Hepatic stellate cell (primary cell): ENCODE measurements around the gene NKAIN2.
"Not testable (repeated sequence)": the region's sequence is repeated elsewhere in the genome, so short reads cannot be mapped to it uniquely, and the experiment has no call there.

ENCODE experiments used
- DNase-seq: peaks from one replicate; pipeline ENCODE4 v3.0.0; 2011; ENCODE audit warnings: low spot score

The NKAIN2 gene

DNA sequence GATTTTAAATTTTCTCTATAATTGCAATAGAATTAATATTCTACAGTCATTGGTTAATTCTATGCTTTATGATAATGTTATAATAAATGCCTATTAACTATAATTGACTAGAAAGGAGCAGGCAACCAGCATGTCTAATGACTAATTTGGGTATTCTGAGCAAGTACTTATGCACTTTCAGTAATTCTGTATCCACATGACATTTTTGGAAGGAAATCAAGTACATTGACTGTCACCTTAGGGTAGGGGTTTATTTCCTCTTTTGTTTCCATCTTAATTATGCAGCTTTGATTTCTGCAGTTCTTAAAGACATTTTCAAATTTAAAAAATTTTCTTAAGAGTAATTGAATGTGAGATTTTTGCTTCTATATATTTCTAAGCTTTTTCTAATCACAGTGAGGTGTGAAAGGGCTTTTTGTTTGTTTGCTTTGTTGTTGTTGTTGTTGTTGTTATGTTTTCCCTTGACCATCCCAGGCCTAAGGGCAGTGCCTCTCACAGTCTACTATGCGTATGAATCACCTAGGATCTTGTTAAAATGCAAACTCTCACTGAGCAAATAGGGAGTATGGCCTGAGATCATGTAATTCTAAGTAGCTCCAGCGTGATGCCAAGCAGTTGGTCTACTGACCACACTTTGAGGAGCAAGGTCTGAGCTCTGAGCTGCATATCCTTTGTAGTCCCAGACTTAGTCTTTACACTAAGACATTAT lies 691.4 kb downstream of the NKAIN2 start:
- no peak for DNase-seq

DNA sequence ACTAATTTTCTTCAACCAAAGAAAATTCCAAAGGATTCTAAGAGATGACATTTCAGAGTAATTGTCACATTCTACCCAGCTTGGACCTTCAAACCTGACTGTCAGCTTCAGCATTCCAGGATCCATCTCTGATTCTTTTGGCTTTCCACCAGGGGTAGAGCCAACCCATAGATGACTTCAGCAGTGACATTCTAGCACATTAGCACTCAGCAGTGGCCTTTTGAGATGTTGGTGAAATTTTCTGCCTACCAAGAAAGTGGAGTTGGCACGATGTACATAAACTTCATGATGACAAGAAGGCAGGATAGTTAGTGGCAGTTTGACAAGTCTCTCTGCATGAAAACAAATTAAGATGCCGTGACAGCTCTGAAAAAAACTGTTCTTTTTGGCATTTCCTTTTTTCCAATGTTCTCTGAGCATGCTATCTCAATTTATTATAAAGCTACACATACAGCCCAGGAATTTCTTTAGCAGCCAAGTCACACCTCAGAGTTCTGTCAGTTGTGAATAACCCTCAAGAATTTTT lies 692.1 kb downstream of the NKAIN2 start:
- no peak for DNase-seq

DNA sequence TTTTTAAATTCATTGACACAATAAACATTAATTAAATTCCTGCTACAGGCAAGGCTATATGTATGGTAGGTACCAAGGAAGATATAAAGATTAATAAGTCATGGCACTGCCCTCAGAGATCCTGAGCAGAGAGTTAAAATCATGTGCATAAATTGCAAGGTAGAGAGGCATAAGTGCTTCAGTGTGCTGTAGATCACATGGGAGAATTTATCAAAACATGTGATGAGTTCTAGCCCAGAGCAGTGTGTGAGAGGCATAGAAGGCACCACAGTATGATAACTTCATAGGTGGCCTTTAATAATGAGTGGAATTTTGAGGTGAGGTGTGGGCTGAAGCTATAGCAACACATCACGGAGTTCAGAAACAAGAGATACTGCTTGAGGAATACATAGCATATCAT lies 692.7 kb downstream of the NKAIN2 start:
- DNase-seq = no peak

DNA sequence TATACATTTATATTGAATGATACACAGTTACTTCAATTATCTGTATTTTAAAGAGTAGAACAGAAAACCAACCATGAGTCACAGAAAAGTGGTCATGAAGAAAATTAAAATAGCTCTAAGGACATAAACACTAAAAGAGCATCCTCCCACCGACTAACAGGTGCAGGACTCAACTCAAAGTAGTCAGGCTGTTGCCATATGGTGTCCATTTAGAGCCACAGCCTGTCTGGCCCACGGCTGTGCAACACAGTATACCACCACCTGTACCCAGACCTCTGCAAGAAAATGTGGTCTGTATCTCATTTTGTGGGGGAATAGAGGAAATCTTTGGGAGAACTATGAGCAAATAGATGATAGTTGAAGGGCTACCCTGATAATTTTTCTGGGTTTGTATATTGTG lies 708.8 kb downstream of the NKAIN2 start:
- no peak for DNase-seq

DNA sequence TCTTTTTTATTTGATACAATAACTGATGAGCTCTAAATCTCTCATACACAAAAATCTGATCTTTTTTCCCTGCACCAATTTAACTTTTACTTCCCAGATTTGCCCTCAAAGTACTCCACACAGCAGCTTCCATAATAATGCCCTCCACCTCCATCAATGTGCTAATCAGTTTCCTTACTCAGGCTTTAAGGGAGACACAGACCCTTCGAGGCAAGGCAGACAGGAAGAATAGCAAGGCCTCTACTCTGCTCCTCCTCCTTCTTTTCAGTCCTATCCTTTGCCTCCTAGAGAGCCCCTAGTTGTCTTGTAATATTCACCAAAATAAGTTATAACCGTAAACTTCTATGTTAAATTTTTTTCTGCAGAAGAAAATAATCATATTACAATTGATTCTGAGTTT lies 713.7 kb downstream of the NKAIN2 start:
- no peak for DNase-seq

DNA sequence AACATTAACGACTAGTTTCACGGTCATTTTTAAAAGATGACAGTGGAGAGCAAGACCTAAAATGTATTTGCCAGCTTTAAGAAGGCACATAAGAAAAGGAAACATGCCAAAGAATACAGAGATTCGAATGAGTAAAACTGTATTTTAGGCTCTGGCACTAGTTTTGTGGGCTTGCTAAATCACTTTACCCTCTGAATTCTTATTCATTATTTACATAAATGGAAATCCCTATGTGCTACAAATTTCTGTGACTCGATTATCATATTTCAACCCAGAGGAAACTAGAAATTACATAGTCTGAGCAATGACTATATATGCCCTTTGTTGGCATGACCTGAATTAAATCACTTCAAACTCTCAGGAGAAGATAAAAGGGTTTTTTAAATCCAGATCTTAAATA lies 716.8 kb downstream of the NKAIN2 start:
- DNase-seq = no peak

DNA sequence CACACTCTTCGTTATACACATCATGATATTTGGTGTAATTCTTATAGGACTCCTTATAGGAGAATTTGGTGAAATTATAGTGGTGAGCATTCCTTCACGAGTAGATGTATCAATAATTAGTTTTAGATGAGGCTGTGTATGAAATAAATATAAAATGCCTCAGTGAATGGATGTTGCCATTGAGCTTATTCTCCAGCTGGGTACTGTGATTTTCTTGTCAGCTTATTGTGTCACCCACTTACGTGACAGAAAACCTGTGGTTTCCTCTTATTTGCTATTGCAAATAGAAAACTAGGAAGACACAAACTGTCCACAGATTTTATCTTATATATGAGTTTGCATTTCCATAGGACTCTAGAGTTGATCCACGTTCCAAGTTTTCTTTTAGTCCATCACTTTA lies 718.7 kb downstream of the NKAIN2 start:
- no peak for DNase-seq

DNA sequence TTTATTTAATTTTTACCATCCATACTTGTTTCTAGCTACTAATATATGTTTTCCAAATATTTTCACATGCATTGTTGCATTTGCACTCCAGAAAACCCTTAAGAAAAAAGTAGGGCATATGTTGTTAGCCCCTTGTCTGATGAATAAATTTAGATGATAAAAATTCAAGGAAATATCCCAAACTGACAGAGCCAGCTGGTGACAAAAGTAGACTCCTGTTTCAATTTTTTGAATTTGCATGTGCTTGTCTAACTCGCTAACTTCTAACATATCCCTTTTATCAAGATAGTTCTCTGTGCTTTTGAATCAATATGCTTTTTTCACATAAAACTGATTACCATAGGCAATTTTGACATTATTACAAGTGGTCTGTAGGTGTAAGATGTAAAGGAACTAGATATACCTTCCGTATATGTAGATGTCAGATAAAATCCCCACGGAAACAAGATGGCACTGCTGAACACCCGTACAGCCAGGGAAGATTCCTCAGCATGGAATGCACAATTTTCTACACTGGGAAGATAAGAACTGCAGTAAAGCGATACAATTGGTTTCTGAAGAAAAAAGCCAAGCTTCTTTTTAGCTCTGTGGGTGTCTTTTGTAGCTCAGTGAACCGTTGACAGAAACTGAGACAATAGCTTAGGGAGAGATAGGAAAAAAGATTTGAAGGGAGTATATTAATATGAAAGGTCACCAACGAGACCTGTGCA lies 721.0 kb downstream of the NKAIN2 start:
- DNase-seq = no peak

DNA sequence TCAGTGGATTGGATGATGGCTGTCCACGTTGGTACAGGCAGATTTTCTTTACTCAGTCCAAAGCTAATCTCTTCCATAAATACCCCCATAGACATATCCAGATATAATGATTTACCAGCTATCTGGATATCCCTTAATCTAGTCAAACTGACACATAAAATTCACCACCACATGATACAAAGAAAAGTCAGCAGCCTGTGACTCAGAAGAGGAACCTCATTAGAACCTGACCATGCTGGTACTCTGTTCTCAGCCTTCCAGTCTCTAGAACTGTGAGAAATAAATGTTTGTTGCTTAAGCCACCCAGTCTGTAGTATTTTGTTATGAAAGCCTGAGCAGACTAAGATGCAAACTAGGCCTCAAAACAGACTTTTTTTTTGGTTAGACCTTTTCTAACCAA lies 727.3 kb downstream of the NKAIN2 start:
- no peak for DNase-seq

DNA sequence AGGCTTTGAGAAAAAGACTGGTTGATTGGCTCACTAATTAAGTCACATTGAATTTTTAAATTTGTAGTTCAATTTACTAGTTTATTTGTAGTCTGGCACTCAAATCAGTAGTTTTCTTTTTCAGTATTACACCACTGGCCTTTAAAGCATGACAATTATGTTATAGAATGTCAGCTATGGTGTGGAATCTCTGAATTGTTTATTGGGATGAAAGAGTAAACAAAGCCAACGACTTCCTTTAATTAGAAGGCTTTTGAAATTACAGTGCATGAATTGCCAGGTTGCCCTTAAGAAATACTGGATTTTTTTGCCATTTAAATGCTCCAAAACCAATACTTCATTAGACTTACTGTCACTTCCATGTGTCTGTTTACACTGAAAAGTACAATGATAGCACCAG lies 731.6 kb downstream of the NKAIN2 start:
- no peak for DNase-seq

DNA sequence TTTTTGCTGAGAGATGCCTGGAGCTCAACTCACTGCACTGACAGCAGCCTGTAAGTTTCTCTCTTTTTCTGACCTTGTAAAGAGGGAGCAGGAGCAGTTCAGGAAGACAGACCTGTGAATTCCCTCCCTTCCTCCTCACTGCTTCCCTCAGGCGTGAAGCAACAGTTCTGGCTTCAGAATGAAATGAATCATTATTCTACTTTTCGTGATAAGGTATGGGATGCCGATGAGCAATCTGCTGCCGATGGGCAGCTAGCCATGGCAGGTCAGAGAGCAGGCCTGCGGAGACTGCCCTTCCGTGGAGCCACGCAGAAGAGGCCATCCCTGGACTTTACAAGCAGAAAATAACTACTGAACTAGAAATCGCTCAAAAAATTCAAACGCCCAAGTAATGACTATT lies 732.1 kb downstream of the NKAIN2 start:
- no peak for DNase-seq

DNA sequence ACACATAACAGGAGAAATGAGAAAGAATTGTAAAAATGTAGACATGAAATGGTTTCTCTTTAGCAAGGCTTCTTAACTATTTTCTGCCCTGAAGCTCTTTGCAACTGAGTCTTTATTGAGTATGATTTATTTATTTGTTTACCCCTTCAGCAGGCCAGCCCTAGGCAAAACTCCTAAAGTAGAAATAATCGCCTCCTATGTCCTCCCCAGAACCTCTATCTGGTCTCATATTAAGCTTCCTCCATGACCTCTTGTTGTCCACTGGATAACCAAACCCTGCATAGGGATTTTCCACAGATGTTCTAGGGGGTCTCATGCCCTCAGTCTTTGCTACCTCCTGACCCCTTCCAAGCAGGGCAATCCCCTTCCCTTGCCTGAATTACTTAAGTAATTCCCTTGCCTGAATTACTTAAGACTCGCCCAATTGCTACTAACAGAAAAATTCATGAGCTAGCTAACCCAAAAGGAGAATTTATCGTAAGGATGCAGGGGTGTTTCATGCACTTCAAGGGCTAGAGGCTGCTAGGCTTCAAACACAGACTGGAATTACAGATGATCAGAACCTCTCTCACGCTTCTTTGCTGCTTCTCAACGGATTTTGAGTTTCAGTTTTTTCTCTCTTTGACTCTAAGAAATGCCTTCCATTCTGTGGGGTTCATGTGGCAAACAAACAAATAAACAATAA lies 732.6 kb downstream of the NKAIN2 start:
- no peak for DNase-seq

DNA sequence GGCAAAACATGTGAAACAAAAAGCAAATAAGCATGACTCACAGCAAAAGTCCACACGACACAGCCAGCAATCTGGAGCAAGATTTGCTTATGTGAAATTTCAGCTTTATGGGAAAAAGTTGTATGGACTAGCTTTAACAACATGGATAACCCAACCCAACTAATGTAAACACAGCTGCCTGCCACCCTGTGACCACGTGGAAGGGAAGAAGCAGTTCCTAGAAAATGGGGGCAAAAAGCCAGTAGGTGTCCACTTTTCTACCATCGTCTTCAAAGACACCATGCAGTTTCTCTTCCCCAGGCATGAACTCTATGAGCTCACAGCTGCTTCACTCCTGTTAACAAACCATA lies 733.2 kb downstream of the NKAIN2 start:
- no peak for DNase-seq

DNA sequence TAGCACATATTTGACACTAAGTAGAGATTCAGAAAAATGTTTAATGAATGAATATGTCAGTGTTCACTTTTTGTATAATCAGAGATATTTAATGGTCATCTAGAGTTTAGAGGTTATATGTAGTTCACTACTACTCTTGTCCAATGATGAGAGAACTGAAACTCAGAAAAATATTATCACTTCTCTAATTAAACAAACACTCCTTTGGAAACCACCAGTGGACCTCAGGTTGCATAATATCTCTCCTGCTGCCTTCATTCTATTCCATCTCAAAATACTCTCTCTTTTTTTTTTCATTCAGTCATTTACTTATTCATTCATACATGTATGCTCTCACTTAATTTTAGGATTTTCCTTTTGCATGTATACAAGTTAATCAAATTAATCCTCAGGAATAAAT lies 735.4 kb downstream of the NKAIN2 start:
- DNase-seq = no peak

DNA sequence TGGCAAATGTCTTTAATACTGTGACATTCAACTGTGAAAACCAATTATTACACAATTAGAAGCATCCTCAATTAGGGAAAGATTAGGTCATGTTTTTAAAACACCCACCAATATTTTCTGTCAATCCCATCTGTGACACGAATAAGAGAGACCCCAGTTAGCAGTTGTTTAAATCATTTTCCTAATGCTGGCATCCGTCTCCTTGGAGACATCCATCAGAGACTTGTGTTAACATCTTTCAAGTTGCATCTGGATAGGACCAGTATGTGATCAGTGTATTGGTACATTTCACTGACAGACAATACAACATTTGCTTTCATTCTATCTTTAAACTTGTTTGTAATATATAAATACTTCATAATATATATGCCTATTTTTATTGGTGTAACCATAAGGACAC lies 737.9 kb downstream of the NKAIN2 start:
- DNase-seq = no peak

DNA sequence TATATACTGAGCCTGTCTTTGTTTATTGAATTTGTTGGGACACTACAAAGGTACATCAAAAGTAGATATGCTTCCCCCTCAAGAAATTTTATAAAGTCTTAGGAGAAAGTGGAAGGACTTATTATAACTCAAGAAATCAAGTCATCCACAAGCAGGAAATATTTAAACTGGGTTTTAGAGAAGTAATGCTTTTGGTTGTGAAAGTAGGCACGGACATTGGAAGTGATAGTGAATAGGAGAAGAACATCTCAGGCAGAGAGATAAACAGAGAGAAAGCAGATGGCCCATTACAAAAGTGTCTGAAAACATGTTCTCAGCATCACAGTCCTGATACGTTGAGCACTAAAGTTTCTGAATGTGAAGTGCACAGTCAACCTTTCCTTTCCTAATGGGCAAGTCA lies 742.9 kb downstream of the NKAIN2 start:
- DNase-seq = no peak

DNA sequence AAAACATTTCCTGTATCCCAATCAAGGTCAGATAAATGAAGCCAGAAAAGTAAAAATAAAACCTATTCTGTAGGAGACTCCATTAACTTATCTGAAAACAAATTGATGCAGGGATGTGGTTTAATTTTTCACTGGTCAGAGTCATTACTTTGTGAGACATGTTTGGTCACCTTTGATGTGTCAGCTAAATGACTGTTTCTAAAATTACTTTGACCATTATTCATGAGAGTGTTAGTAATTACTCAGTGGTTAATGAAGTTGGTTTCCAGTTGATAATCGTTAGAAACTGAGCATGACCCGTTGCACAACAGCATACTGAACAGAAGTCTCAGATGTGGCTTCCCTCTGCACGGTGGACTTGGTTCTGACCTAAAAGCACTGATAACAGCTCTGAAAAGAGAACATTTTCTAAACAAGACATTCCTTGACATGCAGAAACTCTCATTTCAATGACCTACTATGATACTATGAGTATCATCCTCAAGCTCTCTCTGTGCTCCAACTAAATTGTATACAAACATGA lies 748.1 kb downstream of the NKAIN2 start:
- no peak for DNase-seq

DNA sequence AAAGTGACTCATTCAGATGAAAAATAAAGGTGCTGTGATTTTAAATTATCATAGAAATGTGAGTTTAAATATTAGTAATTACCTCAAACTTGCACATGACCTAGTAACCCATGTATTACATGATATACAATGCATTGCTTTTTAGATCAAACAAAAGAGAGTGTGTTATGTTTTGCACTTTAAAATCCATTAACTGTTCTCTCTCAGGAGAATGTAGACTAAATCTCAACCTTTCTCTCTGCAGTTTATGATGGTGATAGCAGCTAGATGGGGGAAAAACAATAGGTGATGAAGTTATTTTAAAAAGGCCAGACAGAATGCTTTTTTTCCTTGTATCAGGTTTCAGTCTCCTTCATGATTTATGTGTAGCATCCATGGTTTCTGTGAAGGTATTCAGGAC lies 754.2 kb downstream of the NKAIN2 start:
- DNase-seq = no peak

DNA sequence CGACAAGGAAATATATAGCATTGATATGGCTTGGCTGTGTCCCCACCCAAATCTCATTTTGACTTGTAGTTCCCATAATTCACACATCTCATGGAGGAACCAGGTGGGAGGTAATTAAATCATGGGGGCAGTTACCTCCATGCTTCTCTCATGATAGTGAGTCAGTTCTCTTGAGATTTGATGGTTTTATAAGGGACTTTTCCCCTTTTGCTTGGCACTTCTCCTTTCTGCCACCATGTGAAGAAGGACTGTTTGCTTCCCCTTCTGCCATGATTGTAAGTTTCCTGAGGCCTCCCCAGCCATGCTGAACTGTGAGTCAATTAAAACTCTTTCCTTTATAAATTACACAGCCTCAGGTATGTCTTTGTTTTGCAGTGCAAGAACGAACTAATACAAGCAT lies 756.4 kb downstream of the NKAIN2 start:
- DNase-seq = not testable (repeated sequence)

DNA sequence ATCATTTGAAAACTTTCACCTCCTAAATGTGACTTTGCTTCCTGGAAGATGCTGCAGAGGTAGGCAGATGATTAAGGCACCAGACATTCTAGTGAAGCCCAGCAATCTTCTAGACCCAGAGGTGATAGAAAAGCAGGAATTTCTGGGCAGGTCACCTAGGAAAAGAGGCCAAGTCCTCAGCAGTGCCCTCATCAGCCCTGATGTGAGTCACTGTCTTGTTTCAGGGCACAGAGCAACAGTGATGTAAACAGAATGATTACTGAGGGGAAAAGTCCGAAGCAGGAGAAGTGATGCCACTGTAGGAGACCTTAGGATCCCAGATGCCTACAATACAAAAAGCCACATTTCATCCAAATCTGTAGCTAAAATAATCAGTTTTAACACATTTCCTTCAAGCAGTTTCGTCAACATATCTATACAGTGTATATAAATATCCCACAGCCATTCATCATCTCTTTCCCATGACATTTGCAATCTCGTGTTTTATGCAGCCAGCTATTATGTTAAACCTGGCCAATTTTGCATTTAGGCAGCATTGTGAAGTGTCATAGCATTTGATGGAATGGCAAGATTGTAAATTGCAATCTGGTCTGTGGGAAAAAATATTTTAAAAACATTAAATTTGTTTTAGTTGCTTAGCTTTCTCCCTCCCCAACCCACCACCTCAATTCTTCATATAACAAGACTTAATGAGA lies 757.4 kb downstream of the NKAIN2 start:
- DNase-seq = no peak

DNA sequence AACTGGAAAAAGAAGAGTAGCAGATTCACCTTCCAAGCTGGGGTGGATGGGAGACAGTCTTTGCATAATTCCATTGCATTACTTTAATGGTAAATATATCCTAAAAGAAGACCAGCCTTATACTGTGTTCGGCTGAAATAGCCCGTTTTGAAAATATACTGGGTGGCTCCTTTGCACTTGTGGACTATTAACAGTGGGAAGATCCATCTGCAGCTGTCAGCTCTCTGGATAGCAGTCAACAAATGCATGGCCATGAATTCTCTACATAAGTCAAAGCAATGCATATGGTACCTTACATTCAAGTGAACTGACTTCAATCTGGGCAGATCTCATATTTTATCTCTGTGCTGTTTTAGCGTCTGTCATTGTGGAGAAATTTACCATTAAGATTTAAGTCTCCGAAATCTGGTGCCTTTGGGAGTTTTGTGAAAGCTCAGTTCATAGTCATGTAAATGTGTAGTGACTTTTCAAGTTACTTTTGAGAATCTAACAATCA lies 758.0 kb downstream of the NKAIN2 start:
- DNase-seq = no peak

DNA sequence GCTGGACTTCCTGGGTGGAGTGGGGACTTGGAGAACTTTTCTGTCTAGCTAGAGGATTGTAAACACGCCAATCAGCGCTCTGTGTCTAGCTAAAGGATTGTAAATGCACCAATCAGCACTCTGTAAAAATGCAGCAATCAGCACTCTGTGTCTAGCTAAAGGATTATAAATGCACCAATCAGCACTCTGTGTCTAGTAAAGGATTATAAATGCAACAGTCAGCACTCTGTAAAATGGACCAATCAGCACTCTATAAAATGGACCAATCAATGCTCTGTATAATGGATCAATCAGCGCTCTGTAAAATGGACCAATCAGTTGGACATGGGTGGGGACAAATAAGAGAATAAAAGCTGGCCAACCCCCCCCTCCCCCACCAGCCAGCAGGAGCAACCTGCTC lies 760.5 kb downstream of the NKAIN2 start:
- not testable (repeated sequence) for DNase-seq
